GM12874 (cell line): ENCODE measurements around the gene CCNY.

ENCODE experiments used
- TF ChIP-seq, protein P1 (sequence below): IDR thresholded peaks from 2 replicates; pipeline ENCODE4 v1.5.1; 2011; ENCODE audit warnings: low read depth, mild to moderate bottlenecking, control low read depth, low read length, moderate library complexity; ENCODE audit not compliant: insufficient read depth

CCNY gene

DNA sequence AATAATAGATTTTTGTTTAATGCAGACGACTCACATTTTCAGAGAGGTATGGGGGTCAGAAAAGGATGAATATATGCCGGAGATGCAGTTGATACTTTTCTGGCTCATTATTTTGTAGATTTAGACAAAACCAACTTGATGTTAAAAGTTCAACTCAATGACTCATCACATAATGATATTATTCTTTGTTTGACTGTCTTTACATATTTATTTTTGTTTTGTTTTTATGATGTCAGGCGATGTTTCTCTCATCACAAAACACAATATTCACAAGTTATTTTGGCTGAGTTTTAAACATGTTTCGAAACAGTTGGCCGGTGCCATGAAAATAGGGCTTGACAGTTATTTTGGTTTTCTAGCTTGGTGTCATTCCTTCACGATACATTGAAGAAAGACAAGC lies 270.1 kb downstream of the CCNY start:
- TF ChIP-seq, protein P1, sequence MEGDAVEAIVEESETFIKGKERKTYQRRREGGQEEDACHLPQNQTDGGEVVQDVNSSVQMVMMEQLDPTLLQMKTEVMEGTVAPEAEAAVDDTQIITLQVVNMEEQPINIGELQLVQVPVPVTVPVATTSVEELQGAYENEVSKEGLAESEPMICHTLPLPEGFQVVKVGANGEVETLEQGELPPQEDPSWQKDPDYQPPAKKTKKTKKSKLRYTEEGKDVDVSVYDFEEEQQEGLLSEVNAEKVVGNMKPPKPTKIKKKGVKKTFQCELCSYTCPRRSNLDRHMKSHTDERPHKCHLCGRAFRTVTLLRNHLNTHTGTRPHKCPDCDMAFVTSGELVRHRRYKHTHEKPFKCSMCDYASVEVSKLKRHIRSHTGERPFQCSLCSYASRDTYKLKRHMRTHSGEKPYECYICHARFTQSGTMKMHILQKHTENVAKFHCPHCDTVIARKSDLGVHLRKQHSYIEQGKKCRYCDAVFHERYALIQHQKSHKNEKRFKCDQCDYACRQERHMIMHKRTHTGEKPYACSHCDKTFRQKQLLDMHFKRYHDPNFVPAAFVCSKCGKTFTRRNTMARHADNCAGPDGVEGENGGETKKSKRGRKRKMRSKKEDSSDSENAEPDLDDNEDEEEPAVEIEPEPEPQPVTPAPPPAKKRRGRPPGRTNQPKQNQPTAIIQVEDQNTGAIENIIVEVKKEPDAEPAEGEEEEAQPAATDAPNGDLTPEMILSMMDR = no peak

DNA sequence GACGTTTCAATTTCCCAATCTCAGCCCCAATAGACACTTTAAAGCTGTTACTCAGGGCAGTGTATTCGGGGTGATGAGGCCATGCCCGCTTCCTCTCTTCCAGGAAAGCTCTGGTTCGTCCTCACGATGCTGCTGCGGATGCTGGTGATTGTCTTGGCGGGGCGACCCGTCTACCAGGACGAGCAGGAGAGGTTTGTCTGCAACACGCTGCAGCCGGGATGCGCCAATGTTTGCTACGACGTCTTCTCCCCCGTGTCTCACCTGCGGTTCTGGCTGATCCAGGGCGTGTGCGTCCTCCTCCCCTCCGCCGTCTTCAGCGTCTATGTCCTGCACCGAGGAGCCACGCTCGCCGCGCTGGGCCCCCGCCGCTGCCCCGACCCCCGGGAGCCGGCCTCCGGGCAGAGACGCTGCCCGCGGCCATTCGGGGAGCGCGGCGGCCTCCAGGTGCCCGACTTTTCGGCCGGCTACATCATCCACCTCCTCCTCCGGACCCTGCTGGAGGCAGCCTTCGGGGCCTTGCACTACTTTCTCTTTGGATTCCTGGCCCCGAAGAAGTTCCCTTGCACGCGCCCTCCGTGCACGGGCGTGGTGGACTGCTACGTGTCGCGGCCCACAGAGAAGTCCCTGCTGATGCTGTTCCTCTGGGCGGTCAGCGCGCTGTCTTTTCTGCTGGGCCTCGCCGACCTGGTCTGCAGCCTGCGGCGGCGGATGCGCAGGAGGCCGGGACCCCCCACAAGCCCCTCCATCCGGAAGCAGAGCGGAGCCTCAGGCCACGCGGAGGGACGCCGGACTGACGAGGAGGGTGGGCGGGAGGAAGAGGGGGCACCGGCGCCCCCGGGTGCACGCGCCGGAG lies 271.4 kb downstream of the CCNY start:
- TF ChIP-seq, protein P1 = no peak

DNA sequence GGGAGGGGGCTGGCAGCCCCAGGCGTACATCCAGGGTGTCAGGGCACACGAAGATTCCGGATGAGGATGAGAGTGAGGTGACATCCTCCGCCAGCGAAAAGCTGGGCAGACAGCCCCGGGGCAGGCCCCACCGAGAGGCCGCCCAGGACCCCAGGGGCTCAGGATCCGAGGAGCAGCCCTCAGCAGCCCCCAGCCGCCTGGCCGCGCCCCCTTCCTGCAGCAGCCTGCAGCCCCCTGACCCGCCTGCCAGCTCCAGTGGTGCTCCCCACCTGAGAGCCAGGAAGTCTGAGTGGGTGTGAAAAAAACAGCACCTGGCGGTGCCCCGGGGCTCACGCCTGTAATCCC lies 272.0 kb downstream of the CCNY start:
- TF ChIP-seq, protein P1 = no peak

DNA sequence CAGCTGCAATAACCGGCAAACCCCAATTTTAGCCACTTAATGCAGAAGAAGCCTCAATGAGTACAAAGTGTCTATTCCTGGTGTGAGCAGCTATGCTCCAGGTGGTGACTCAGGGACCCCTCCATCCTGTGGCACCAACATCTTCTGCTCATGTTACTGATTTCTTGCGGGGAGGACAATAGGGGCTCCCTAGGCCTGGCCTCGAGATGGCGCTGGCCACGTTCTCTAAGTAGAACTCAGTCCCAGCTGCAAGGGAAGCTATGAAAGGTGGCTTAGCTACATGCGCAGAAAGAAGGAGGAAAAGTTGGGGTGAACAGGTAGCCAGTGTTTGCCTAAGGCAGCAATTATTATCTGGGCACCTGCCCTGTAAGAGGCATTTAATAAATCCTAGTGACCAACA lies 275.4 kb downstream of the CCNY start:
- TF ChIP-seq, protein P1 = no peak

DNA sequence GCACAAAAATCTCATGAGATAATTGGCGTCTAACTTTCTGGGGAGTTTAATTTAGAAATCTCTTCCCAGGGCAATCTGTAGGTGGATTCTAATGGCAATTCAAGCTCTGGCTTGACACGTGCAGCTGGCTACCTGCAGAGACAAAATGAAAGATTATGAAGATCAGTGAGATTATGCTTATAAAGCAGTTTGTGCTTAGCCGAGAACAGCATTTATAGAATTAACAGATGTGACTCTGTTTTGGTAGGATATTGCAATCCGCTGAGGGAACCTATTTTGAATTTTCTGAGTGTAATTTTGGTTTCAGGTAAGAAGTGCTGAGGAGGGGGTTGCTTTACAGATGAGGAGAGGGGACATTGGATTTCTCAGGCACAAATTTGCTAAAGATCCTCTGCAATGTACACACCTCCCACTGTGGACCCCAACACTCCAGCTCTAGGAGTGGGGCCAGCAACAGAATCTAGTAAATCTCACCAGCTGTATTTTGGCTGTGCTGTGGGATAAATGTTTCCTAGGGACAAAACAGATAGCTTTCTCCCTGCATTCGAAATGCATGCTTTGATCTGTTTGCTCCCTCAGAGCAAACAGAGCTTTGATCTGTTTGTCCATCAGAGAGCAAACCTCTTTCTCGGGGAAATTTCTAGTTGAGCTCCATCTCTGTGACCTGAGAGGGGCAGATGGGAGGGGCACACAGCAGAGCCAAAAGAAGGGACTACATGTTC lies 276.2 kb downstream of the CCNY start:
- TF ChIP-seq, protein P1 = no peak

DNA sequence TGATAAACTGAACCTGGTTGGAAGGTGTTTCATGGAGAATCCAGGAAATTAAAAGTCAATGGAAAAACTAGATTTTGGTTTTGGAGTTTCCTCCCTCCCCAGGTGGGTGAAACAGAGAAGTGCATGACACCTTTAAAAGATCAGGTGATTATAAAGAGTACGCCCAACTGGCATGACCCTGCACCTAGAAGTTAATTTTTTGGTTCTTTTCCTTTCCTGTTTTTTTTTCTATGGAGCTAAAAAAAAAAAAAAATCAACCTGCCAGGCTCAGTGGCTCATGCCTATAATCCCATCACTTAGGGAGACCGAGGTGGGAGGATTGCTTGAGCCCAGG lies 276.8 kb downstream of the CCNY start:
- TF ChIP-seq, protein P1 = no peak

DNA sequence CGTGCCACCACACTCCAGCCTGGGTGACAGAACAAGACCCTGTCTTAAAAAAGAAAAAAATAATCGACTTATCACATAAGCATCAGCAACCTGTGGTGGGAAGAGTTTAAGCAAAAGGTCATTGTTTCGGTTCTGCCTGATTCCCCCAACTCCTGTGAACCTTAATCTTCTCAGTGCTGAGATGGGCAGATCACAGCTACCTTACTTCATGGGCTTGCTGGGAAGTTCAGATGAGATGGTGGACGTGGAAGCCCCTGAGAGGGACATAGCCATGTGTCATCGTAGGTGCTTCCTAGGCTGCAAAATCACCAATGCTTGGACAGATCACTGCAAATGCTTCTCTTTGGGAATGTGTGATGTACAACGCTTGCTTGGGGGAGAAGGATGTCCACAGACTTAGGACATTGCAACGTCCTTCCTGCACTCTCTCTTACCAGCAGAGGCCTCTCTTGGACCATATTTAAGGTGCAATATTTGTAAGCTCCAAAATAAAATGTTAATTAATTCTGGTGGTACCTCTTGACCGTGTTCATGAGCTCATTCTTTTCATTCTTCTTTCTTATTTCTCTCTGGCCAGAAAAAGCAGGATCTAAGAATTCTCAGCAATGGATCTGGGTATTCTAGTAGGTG lies 277.4 kb downstream of the CCNY start:
- TF ChIP-seq, protein P1 = no peak
